ENCODE data around the gene ANKS1B. TPM values are rescaled to one million over a fixed set of nuclear protein-coding genes. Genes with fewer than 3 reads are reported as not detected.

Gene ANKS1B
- total RNA-seq, 2 donors from 2014 or later: 45.5 to 65.9 TPM

GRCh38 chr12:98954506-98954905, 1030.2 kb downstream of the ANKS1B start:
- no peak overlapping the region for H3K27ac ChIP-seq
- H3K27me3 ChIP-seq (replicated peaks; ENCODE audit: insufficient read depth): no peaks in the 10 kb centered on the region
- H3K36me3 ChIP-seq: no peaks in the 10 kb centered on the region
- no peak for TF ChIP-seq CTCF (IDR thresholded peaks at IDR 0.05)
- H3K4me1 ChIP-seq (ENCODE audit: control insufficient read depth in 1 of 2, low read depth in 2 of 2): no peaks in the 10 kb centered on the region
- H3K9me3 ChIP-seq: no peaks in the 10 kb centered on the region
- DNase-seq (ENCODE audit: low spot score) (no peak), ATAC-seq (ENCODE audit: insufficient number of reproducible peaks, low FRiP score, low read depth) (no peak)
- no peak overlapping the region for H3K4me3 ChIP-seq

GRCh38 chr12:98951406-98951805, 1033.3 kb downstream of the ANKS1B start:
- Histone ChIP-seq H3K4me1 (ENCODE audit: control insufficient read depth in 1 of 2, low read depth in 2 of 2) (no peaks in the 10 kb centered on the region), H3K4me3 (no peak overlapping the region), H3K9me3 (no peaks in the 10 kb centered on the region), H3K36me3 (no peaks in the 10 kb centered on the region), H3K27ac (no peak overlapping the region), H3K27me3 (replicated peaks; ENCODE audit: insufficient read depth) (no peaks in the 10 kb centered on the region)
- TF ChIP-seq CTCF (IDR thresholded peaks at IDR 0.05): no peak
- DNase-seq (ENCODE audit: low spot score) (no peak), ATAC-seq (ENCODE audit: insufficient number of reproducible peaks, low FRiP score, low read depth) (no peak)

- H3K4me3 ChIP-seq: no peak overlapping the region
- no peak for TF ChIP-seq CTCF (IDR thresholded peaks at IDR 0.05)
- ATAC-seq (ENCODE audit: insufficient number of reproducible peaks, low FRiP score, low read depth): no peak
- no peaks in the 10 kb centered on the region for H3K27me3 ChIP-seq (replicated peaks; ENCODE audit: insufficient read depth)
- H3K27ac ChIP-seq: no peak overlapping the region
- H3K4me1 ChIP-seq (ENCODE audit: control insufficient read depth in 1 of 2, low read depth in 2 of 2): no peaks in the 10 kb centered on the region
- no peak for DNase-seq (ENCODE audit: low spot score)
- no peaks in the 10 kb centered on the region for H3K9me3 ChIP-seq
- H3K36me3 ChIP-seq: no peaks in the 10 kb centered on the region
These were observed 1036.3 kb downstream of the ANKS1B start for GRCh38 chr12:98948343-98948949.

GRCh38 chr12:98945864-98946263, 1038.9 kb downstream of the ANKS1B start:
- H3K4me1 ChIP-seq (ENCODE audit: control insufficient read depth in 1 of 2, low read depth in 2 of 2): no peaks in the 10 kb centered on the region
- no peak overlapping the region for H3K27ac ChIP-seq
- H3K27me3 ChIP-seq (replicated peaks; ENCODE audit: insufficient read depth): no peaks in the 10 kb centered on the region
- no peak for TF ChIP-seq CTCF (IDR thresholded peaks at IDR 0.05)
- DNase-seq (ENCODE audit: low spot score): no peak
- no peak for ATAC-seq (ENCODE audit: insufficient number of reproducible peaks, low FRiP score, low read depth)
- H3K9me3 ChIP-seq: no peaks in the 10 kb centered on the region
- no peaks in the 10 kb centered on the region for H3K36me3 ChIP-seq
- H3K4me3 ChIP-seq: no peak overlapping the region

- H3K36me3 ChIP-seq: no peaks in the 10 kb centered on the region
- H3K4me3 ChIP-seq: no peak overlapping the region
- no peaks in the 10 kb centered on the region for H3K27me3 ChIP-seq (replicated peaks; ENCODE audit: insufficient read depth)
- DNase-seq (ENCODE audit: low spot score) (no peak), ATAC-seq (ENCODE audit: insufficient number of reproducible peaks, low FRiP score, low read depth) (no peak)
- TF ChIP-seq CTCF (IDR thresholded peaks at IDR 0.05): no peak
- H3K27ac ChIP-seq: no peak overlapping the region
- no peaks in the 10 kb centered on the region for H3K4me1 ChIP-seq (ENCODE audit: control insufficient read depth in 1 of 2, low read depth in 2 of 2)
- H3K9me3 ChIP-seq: no peaks in the 10 kb centered on the region
These were observed 1044.8 kb downstream of the ANKS1B start for GRCh38 chr12:98939926-98940325.
